Suppressor macrophage (primary cell): ENCODE results near the gene LRRC52.

Experiments
- DNase-seq, 4 experiments: peaks; one replicate each; pipeline ENCODE4 v3.0.0-alpha.2; 2020 to 2022

The LRRC52 gene

DNA sequence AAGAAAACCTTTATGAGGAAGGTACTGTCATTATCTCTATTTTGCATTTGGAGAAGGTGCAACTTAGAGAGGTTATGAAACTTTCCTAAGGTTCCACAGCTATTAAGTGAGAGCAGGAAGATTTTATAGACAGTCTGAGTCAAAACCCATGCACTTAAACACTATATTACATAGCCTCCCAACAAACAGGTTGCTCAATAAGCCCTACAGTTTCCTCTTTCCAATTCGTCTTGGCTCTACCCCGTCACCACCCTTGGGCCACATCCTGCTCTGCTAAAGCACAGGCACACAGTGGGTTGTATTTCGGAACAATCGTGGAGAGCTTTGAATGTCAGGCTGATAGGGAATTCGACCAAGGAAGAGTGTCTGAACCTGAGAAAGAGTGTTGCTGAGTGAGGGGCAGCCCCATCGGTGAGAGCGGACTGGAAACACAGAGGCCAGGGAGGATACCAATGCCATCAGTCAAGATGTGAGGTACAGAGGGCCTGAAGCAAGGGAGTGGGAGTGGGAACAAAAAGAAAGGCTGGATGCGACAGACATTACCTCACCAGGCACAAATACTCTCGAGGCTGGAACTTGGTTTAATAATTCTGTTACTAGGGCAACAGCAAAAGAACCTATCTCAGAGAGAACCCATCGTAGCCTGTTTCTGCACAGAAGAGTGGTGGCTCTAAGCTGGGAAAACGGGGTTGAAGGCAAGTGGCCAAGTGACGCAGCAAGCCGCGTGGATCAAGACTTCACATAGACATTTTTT lies 6.3 kb upstream of the LRRC52 start:
- peak; percentile 37 to 73 (median 60) for DNase-seq

DNA sequence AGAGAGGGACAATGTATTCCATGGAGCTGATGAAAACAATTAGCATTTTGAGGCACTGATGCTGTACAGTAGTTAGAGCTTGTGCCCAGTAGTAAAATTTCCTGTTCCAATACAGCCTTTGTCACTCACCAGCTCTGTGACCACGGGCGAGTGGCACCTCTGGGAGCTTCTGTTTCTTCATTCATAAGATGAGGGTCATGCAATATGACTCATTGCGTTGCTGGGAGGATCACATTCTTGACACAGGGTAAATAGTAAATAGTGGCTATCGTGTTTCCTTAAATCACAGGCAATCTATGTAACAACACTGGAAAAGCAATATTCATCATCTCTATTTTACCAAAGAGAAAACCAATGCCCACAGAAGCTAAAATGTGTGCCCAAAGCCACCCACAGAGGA lies 4.5 kb upstream of the LRRC52 start:
- peak; percentile 9 to 38 (median 30) for DNase-seq

DNA sequence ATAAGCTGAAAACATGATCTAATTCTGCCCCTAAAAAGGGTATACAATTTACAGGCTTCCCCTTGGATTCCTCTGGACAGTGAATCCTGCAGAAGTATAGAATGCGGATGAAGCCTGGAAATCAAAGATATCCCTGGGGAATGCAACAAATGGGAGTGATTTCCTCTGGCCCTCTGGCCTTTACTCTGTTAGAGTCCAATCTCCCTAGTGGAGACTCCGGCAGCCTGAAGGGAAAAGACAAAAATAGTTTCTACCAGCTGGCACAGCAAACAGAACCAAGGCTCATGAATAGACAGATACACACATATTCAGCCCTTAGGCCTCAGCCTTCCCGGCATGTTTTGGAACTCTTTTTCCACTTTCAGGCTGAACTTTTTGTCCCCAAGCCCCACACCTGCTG lies 3.9 kb upstream of the LRRC52 start:
- DNase-seq = no peak

DNA sequence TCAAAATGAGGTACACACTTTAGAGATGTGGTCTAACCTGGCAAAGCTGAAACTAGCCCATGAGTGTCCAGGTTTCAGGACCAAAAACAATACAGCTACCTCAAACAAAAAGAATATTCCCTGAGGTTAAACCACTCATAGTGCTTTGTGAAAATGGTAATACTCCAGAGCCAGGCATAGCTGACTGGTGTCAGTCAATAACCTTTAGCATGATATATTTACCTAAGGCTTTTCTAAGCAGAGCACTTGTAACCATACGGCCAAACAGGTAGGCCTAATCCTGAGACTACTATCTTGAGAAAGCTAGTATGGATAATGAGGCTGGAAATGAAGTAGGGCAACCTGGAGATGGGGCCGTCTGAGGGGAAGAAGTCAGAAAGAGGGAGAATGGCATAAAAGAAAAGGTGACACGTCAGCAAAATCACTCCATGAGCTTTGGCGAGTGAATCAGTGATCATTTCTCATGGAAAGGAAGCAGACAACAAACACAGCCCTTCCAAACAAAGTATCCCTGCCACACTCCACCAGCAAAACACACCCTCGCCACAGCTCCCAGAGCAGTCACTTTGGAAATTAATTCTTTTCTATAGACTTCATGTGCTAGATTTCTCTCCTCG lies 1.7 kb upstream of the LRRC52 start:
- no peak for DNase-seq

DNA sequence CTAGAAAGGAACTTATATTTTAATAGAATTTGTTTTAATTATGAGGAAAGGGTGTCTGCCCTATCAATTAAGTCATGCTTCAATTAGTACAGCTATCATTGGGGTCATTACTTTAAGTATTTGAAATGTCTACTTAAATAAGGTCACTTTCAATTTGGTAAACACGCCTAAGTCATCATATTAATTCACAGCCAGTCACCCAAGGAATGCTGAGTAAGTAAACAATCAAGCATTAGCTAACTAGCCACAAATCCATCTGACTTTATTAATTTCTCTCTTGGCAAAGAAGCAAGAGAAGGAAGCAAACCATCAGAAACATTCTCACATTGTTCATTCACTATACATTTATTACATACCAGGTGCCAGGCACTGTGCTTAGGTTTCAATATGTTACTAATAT lies 1.2 kb upstream of the LRRC52 start:
- no peak for DNase-seq

DNA sequence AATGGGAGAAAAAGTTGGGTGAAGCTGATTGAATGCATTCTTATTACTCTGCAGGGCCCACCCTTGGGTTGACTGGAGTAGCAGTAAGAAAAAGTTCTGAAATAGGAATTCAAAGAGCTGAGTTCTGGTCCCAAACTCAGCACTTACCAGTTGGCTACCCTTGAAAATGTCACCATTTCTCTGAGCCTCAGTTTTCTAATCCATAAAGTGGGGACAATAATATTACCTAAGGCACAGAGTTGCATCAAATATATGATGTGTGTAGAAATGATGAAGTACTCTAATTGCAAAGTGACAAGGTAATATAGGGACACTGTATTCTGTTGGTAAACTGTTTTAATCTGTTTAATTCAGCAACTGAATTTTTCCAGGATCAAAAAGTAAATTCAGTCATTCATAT lies 1.2 kb downstream of the LRRC52 start:
- DNase-seq = no peak

DNA sequence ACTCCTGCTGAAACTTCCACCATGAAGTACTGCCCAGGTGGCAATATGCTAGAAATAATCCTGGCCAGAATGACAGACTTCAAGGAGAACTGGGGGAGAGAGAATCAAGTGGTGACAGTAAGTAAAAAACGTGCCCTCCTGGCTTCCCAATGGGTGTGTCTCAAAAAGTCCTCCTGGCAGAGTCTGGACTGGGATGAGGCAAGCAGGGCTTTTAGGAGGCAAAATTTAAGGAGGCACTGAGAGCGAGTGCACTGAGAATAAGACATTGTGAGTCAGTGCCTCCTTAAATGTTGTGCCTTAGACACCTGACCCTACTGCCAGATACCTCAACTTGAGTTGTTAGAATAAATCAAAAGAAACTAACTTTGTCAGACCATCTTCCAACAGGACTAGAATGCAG lies 2.2 kb downstream of the LRRC52 start:
- no peak for DNase-seq

DNA sequence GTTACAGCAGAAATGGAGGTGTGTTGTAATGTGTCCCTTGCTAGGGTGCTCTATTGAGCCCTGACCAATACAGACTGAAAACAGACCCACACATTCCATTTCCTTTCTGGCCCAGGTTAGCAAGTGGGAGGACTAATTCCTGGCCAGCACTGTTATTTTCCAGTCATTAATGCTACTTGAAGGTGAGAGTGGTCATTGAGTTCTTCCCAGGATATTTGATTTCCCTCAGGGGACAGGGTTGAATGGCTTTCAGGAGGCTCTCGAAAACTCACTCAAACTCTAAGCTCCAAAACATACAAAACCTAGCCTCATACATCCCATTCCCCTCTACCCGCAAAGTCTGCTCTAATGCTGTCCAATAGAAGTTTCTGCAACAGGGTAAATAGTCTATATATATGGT lies 6.2 kb downstream of the LRRC52 start:
- DNase-seq = no peak

DNA sequence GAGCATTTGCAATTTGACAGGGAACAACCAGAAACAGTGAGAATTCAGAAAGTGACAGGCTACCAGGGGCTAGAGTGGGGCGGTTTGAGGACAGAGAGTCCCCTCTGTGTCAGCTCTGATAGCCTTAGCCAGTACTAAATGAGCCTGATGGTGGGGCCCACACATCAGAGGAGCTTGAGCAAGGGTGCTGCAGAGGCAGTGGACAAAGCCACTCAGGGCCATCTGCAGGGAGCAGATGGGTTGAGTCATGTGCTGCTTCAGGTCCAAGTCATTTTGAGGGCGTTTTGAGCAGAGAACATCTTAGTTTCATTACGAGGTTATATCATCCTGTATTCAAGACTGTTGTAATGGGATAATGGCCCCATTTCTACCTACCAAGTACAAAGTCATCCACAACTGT lies 7.7 kb downstream of the LRRC52 start:
- no peak for DNase-seq

DNA sequence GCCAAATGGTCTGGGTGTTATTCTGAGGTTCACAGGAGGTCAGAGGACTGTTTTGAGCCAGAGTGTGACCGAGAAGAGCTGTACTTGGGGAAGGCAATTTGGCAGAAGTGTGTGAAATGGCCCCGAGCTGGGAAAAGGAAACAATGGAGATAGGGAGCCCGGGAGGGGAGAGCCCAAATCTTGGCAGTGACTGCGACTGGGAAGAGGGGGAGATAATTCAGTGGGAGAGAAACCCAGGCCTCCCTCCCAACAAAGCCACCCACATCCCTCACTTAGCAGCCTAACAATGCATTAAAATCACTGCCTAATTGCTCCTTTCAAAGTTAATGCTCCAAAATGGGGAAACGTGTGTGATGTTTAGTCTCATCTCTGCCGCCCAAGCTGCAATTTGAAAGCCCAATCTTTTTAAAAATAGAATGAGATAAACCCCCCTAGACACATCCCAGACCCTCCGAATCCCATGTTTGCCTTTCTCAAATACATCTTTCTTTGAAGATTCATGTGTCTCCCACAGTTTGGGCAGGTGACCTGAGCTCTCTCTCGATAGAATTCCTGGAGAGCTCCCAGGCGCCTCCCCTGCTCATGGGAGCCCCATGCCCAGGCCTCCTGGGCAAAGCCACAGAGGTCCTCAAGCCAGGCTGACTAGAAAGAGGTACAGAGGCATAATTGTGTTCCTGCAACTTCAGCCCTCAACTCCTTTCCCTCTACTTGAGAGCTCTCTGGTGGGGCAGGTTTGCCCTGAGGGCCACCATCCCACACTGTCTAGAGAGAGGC lies 17.3 kb downstream of the LRRC52 start:
- DNase-seq = no peak

DNA sequence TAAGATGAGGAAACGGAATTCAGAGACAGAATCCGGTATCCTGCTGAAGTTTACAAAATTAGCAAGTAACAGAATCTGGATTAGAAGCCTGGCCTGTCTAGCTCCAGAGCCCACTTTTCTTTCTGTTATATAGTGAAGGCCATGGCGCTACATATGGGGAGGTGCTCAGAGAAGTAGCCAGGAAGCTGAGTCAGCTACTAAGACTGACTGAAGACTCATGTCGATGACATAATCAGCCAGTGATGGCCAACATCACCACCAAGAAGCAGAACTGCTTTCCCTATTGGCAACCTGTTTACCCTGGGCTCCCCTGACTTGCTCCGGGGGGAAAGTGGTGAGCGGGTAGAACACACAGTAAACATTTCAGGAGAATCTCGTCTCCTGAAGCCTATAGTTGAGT lies 18.8 kb downstream of the LRRC52 start:
- DNase-seq = peak in 1 of 4 experiments; percentile 3

DNA sequence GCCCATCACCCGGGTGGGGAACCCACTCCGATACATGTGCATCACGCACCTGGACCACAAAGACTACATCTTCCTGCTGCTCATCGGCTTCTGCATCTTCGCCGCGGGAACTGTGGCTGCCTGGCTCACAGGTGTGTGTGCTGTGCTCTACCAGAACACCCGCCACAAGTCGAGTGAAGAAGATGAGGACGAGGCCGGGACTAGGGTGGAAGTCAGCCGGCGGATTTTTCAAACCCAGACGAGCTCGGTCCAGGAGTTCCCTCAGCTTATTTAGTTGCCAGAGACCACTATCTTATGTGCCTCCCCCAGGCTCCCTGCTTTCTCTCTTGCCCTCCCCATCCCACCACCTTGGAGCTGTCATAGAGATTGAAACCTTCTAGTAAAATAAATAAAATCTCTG lies 19.8 kb downstream of the LRRC52 start:
- no peak for DNase-seq

DNA sequence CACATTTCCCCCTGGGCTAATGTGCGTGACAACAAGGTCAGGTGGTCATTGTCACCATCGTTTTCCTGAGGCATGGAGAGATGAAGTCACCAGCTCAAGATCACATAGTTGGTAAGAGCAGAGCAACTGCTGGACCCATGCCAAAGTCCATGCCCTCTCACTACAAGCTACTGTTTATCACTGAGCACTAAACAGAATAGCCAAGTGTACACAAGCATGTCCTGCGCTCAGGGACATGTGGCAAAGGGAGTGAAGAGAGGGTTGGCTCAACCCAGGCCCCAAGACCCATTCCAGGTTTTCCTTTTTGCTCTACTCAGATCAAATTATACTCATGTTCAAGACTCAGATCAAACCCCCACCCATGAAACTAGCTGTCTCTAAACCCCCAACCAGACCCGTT lies 20.8 kb downstream of the LRRC52 start:
- DNase-seq = no peak

DNA sequence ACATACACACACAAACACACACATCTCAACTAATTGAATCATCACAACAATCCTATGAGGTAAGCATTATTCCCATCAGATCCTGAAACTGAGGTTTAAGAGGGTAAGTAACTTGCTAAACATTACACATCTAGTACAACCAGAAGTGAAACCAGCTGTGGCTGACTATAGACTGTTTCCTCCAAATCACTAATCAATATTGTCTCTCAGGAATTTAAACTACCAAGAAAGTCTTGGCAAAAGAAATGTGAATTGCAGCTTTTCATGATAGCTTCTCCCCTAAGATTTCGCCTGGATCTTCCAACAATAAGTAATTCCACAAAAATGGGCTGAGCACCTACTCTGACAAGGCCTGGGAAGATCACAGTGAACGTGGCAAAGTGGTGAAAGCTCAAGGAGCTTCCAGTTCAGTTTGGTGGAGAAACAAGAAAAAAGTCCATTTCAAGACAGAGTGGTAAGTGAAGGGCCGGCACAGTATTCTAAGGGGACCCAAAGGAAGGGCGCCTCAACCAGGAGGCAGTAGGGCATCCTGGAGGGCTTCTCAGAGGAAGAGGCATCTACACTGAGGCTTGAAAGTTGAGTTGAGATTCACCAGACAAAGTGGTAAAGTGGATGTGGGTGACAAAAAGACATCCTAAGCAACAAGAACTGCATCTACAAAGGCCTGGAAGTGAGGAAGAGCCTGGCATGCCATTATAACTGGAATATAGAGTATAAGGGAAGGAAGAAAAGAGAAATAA lies 22.1 kb downstream of the LRRC52 start:
- DNase-seq = no peak

DNA sequence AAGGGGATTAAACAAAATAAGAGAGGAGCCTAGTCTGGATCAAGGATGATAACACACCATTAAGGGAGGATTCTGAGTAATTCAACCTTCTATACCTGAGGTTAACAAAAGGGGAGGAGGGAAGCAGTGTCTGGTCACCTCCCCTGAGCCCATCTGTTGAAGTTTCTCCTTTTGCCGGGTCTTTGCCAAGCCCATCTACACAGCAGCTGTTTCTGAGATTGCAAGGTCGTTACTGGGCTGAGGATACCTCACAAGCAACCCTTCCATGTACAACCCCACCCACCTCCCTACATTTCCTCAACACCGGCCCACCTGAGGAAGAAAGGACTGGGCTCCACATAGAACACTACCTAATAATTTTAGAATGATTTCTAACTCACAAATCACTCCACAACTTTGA lies 26.3 kb downstream of the LRRC52 start:
- no peak for DNase-seq

DNA sequence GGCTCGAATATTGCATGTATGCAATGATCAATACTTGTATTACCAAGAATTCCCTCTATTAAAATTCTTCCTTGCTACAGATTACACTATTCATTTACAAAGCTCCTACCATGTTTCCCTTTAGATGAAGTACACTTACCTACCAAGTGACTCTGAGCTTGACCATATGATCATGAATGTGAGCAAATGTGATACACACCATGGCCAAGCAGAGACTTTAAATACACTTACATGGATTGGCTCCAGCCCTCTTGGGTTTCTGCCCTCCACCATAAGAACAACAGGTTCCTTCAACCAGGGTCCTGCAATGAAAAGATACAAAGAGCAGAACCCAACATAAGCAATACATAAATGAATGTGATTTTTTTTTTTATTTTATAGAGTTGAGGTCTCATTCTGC lies 30.0 kb downstream of the LRRC52 start:
- DNase-seq = no peak

DNA sequence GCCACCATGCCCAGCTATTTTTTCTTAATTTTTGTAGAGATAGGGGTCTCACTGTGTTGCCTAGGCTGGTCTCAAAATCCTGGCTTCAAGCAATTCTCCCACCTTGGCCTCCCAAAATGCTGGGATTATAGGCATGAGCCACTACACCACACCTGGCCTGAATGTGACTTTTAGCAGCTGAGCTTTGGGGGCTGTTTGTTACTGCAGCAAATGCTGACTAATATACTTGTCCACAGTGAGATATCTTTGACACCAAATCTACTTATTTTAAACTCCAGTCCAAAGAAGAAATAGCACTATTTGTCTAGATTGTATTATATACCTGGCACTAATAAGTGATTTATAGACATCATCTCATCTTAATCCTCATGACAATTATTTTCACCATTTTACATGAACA lies 30.5 kb downstream of the LRRC52 start:
- no peak for DNase-seq

DNA sequence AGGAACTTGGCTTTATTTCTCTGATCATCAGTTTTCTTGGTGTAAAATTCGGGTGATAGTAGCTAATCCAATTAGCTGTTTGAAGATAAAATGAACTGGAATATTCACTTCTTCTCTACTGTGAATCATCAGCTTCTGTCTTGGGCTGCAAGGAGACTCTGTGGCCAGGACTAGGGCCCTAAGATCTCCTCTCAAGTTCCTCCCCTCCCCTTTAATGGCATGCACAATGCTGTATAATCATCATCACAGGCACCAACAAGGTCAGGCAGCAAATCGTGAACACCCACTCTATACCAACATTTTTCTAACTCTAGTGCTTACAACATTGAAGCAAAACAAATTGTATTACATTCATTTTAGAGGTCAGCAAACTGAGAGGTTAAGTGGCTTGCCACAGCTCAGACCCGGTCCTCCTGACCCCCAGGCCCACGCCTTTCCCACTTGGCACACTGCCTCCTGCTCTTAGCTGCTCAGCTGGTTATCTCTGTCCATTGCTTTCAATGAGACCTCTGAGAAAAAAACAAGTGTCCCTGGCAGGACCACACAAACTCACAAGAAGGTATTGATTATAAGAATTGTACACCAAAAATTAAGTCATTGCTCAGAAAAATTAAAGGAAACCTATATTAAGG lies 31.8 kb downstream of the LRRC52 start:
- no peak for DNase-seq

DNA sequence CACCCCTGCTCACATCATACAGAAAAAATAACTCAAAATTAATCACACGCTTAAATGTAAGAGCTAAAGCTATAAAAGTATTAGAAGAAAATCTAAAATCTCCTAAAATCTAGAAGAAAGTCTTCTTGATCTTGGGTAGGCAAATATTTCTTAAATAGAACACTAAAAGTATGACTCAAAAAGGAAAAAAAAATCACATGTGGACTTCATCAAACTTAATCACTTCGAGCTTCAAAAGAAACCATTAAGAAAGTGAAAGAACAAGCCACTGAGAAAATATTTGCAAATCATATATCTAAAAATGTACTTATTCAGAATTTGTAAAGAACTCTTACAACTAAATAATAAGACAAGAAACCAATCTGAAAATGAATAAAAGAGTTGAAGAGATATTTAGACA lies 32.7 kb downstream of the LRRC52 start:
- no peak for DNase-seq

DNA sequence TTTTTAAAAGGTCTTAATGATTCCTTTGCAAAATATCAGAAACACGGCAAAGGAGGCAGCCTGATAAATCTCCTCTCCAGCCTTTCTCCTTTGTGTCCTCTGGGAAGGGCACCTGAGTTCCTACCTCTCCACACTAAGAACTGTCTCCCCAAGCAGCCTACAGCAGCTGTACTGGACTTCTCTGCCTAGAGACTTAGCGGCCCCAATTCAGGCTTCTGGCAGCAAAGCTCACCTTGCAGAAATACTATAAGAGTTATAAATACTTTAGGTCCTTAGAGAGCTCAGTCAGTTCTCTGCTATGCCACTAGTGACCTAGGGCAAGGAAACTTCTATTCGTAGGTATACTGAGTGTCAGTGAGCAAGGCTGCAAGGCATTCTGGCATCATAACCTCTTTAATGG lies 33.9 kb downstream of the LRRC52 start:
- DNase-seq = no peak

DNA sequence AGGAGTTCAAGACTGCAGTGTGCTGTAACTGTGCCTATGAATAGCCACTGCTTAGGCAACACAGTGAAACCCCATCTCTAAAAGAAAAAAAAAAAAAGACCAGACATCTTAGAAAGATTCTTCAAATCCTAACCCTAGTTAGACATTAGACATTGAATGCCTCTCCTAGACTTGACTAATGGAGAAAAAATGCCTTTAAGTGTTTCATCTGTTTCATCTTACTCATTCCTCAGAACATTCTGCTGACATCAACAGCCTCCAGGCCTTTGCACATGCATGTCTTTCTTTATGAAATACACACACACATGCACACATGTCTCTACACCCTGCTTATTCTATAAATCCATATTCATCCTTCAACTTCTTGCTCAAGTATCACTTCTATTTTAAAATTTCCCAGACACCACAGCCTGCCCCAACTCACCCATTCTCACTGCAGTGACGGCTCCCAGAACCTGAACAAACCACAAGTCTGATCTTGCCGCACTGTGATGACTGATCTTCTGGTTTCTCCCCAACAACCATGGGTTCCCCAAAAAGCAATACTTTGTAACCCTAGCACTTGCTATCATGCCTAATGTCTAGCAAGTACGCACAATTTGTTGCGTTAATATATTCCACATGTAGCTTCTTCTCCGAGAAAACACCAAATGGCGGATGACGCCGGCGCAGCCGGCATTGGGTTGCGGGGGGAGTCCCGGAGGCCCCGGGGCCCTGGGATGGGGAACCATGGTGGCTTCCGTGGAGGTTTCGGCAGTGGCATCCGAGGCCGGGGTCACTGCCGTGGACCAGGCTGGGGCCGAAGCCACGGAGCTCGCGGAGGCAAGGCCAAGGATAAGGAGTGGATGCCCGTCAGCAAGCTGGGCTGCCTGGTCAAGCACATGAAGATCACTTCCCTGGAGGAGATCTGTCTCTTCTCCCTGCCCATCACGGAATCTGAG lies 37.4 kb downstream of the LRRC52 start:
- no peak for DNase-seq

DNA sequence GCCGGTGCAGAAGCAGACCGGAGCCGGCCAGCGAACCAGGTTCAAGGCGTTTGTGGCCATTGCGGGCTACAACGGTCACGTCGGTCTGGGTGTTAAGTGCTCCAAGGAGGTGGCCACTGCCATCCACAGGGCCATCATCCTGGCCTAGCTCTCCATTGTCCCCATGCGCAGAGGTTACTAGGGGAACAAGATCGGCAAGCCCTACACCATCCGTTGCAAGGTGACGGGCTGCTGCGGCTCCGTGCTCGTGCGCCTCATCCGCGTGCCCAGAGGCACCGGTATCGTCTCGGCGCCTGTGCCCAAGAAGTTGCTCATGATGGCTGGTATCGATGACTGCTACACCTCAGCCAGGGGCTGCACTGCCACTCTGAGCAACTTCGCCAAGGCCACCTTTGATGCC lies 38.1 kb downstream of the LRRC52 start:
- DNase-seq = no peak
